ENCODE data around the gene EVC.
"Not testable (repeated sequence)": the region's sequence is repeated elsewhere in the genome, so short reads cannot be mapped to it uniquely, and the experiment has no call there.

EVC gene

DNA sequence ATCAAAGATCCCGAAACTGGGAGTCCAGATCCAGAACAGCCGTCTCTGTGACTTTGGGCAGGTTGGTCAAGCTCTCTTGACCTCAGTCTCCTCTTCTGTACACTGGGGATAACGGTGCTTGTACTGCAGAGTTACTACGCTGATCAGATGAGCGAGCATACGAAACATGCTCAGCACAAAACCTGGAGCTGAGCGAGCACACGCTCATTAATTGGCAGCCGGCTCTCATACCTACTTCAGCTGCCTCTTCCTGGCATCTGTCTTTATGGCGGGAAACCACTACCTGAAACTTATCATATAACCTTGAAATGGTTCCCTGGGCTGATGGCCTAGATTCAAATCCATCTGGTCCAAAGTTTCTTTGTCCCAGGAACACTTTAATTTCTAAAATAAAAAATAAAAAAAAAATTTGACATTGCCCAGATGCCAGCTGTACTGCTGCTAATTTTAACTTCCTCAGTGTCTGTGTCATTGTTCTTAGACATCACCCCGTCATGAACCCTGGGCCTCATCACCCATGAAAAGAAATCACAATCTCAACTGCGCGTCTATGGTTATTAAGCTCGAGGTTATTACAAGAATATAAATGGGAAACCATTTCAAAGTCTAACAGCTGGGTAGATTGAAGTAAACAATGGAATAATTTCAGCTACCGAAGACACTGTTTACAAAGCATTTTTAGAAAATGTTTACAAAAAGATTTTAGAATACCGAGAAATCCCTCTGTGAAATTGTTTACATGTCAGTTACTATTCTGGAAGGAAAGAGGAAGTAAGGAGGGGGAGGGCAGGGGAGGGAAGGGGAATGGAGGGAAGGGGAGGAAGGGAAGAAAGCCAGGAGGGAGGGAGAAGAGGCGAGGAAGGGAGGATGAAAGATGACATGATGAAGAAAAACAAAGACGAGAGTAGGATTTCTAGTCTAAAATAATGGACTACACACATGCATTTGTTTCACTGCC lies 132.9 kb downstream of the EVC start:
- DNase-seq (ENCODE audit: low read depth in 2 of 2): no peak

DNA sequence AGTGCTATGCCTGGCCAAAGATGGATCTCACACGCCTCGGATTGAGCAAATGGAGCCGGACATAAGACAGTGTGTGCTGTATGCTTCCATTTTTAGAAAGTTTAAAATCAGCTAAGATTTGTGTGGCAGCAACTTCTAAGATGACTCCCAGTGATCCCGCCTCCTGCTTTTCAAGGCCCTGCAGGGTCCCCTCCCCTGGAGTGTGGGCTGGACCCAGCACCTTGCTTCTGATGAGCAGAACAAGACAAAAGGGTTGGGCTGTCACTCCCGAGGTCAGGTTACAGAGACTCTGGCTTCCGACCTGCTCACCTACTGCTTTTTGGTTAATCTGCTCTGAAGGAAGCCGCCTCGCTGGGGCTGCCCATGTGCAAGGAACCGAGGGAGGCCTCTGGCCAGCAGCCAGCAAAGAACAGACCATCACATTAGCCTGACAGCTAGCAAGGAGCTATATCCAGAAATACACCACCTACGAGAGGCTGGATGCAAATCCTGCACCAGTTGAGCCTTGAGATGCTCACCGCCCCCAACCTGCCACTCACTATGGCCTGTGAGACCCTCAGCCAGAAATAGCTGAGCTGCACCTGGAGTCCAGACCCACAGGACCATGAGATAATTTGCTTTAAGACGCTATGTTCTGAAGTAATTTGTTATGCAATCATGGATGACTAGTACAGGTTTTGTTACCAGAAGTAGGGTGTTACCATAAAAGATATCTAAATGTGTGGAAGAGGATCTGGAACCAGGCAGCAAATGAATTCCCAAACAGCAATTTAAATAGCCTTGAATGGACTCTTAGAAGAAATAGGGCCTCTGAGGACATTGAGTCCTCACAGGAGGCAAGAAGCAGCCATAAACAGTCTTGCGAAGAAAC lies 134.3 kb downstream of the EVC start:
- no peak for DNase-seq (ENCODE audit: low read depth in 2 of 2)

DNA sequence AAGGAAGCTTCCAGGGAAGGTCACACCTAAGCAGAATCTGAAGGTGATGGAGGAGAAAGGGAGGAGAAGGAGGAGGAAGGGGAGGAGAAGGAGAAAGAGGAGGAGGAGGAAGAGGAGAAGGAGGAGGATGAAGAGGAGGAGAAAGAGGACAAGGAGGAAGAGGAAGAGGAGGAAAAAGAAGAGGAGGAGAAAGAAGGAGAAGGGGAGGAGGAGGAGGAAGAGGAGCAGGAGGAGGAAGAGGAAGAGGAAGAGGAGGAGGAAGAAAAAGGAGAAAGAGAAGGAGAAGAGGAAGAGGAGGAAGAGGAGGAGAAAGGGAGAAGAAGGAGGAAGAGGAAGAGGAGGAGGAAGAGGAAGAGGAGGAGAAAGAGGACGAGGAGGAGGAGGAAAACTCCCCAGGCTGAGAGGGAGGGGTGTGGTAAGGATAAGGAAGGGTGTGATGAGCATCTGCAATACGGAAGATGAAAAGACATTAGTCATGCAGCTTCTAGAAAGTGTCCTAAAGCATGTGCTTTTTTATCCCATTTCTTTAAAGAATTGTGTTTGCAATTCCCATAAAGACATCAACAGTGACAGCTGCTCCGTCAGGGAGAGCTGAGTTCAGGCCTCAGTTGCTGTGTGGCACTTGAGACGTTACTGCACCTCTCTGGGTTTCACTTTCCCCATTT lies 140.8 kb downstream of the EVC start:
- DNase-seq (ENCODE audit: low read depth in 2 of 2): no peak

DNA sequence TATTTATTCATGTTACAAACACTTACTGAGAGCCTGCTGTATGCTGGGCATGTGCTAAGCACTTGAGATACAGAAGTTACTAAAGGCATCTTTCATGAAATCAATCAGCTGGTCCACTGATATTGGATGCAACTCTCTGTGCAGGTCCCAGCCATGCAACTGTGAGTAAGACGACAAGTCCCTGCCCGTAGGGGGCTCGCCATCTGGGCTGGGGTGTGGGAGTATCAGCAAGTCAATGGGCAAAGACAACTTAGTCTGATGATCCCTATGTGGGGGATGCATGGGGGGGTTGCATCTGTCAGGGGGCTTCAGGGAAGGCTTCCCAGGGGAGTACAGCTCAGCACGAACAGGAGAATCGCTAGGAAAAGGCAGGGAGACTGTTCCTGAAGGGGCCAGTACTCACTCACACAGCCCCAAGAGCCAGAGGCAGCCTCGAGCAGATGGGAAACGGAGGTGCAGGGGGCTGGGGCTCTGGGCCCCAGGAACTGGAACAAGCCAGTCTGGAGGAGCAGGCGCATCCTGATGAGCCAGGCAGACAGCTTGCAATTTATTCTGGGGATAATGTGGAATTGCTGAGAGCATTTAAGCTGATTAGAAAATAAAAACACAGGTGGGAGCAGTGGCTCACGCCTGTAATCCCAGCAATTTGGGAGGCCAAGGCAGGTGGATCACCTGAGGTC lies 141.7 kb downstream of the EVC start:
- no peak for DNase-seq (ENCODE audit: low read depth in 2 of 2)

- DNase-seq (ENCODE audit: low read depth in 2 of 2): no peak
These were observed 143.9 kb downstream of the EVC start for GRCh38 chr4:5854929-5855328.

DNA sequence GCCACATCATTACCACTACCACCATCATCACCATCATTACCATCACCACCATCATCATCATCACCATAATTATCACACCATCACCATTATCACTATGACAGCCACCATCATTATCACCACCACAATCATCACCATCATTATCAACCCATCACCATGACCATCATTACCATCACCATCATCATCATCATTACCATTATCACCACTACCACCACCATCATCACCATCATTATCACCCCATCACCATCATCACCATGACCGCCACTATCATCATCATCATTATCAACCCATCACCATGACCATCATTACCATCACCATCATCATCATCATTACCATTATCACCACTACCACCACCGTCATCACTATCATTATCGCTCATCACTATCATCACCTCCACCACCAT lies 145.4 kb downstream of the EVC start:
- not testable (repeated sequence) for DNase-seq (ENCODE audit: low read depth in 2 of 2)

DNA sequence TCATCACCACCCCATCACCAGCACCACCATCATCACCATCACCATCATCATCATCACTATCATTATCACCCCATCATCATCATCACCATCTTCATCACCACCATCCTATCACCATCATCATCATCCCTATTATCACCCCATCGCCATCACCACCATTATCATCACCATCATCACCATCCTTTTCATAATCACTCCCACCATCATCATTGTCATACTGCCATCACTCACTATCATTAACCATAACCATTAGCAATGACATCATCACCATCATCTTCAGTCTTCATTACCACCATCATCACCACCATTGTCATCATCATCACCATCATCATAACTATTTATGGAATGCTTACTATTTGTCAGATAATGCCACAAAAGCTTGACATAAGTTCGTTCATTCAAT lies 146.2 kb downstream of the EVC start:
- DNase-seq (ENCODE audit: low read depth in 2 of 2): no peak

- DNase-seq (ENCODE audit: low read depth in 2 of 2): no peak
These were observed 147.2 kb downstream of the EVC start for GRCh38 chr4:5858020-5858769.

GRCh38 chr4:5863461-5864113 lies 152.6 kb downstream of the EVC start:
- peak; percentile 36 to 56 for DNase-seq (ENCODE audit: low read depth in 2 of 2)

Data from stimulated activated CD4-positive, alpha-beta T cell treated with anti-CD3 and anti-CD28 coated beads, Interleukin-15, amount 100 ng/mL, for 48 hours (primary cell).